Skeletal muscle cell (primary cell): ENCODE results near the gene NGB.

Experiments
- DNase-seq: peaks from one replicate; pipeline ENCODE4 v3.0.0-alpha.2; 2010; ENCODE audit warnings: low read depth
- H3K4me3 ChIP-seq: 2 replicates; pipeline ENCODE4 v1.5.1; 2011; ENCODE audit warnings: low read depth, mild to moderate bottlenecking, control low read depth, low read length, moderate library complexity

The NGB gene

DNA sequence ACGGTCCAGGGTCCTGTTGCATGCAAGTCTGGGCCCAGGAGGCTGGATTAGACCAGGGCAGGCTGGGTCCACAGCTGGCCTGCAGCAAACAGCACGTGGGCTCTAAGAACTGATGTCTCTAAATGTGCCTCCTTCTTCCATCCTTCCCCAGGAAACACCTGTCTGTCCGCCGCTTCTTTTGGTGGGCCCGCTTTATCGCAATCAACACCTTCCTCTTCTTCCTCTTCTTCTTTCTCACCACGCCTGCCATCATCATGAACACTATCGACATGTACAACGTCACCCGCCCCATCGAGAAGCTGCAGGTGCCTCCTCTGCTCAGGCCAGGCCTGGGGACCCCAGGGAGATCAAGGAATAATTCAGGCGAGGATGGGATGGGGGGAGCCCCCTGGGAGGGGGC is 28.3 kb downstream of the NGB start:
- no peak for DNase-seq
- H3K4me3 ChIP-seq = no peak overlapping the region

DNA sequence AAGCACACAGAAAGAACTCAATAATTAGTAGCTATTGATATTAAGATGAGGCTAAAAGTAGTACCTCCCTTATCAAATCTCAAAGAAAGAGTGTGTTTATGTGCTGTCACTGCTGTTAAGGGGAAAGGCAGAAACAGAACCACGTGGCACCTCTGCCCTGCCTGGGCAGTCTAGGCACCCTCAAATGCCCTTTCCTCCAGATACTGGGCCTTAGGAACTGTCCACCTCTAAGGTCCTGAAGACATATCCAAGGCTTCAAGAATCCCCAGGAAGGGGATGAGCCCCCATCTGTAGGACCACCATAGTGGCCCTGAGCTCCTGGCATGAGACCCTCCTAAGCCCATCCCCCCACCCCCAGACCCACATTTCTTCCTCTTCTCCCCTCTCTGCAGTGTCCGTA is 29.1 kb downstream of the NGB start:
- DNase-seq = no peak

DNA sequence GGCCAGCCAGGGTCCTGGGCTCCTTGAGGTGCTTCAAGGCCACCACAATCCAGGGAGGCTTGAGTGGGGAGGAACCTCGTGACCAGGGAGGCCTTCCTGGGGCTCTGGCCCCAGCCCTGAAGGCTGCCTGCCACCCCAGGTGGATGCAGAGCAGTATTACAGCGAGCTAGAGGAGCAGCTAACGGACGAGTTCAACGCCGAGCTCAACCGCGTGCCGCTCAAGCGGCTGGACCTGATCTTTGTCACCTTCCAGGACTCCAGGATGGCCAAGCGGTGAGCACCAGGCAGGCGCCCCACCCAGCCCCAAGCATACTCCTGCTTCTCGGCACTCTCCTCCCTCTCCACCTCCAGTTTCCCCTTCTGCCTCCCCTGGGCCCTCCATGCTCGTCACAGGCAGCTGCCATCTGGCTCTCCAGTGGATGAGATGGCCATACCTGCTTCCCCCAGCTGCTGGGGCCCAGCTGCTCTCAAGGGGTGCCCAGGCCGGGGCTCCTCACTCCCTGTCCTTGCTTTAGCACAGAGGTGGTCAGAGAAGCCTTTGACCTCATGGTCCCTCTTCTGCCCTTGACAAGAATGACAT is 30.6 kb downstream of the NGB start:
- no peak for DNase-seq
- no peak overlapping the region for H3K4me3 ChIP-seq

More for the DNA sequence above, 29.1 kb downstream of the NGB start:
- H3K4me3 ChIP-seq = no peak overlapping the region

DNA sequence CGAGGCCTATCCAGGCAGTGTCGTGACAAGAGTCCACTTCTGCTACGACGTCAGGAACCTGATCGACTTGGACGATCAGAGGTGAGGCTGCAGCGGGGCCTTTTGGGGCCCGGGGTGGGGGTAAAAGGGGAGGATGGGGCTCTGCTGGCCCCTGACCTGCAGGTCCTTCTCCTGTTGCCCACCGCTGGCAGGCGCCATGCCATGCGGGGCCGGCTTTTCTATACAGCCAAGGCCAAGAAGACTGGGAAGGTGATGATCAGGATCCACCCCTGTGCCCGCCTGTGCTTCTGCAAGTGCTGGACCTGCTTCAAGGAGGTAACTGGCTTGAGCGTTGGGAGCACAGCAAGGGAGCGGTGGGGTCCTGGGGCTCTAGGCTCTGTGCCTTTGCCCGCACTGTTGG is 31.6 kb downstream of the NGB start:
- no peak overlapping the region for H3K4me3 ChIP-seq
- DNase-seq = no peak

DNA sequence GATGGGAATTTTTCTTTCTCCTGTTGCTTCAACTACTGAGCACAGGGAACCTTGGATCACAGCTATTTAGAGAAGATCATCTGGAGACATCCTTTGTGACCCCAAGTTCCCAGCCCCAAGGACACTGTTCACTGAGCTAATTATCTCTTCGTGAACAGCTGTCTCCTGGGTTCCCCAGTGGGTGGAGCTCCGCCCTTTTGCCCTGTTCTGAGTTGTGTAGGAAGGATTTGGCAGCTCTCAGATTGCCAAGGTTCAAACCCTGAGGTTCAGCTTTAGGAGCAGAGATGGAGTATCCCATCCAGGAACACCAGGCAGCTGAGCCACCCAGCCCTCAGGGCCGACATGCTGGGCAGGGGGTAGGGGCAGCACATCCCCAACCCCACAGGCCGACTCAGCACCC is 32.0 kb downstream of the NGB start:
- H3K4me3 ChIP-seq = no peak overlapping the region

DNA sequence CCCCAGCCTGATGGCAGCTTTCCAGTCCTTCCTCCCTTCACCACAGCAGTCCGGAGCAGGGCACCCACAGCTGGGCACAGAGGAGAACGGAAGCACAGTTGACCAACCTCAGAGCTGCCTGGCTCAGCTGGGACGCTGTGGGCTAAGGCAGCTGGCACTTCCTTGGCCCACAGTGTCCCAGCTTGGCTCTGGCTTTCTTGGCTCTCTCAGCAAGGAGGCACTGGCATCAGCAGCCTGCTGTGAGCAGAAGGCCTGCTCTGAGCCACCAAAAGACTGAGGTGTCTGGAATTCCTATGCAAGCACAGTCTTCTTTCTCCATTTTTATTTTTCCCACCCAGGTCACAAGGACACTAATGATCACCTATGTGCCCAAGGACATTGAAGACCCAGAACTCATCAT is 32.6 kb downstream of the NGB start:
- no peak overlapping the region for H3K4me3 ChIP-seq
- DNase-seq = no peak

More for the DNA sequence above, 32.0 kb downstream of the NGB start:
- no peak for DNase-seq

DNA sequence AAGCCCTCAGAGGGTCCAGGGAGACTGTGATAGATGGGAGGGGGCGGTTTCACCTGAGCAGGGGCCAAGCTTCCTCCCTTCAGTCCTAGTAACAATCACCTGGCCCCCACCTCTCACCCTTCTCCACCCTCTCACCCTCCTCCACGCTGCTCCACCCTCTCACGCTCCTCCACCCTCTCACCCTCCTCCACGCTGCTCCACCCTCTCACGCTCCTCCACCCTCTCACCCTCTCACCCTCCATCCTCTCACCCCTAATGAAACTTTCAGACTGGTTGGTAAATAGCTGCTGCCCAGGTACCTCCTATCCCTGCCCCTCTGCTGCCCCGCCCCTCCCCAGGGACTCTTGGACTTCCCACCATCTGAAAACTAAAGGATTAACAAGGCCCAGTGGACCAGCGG is 34.2 kb downstream of the NGB start:
- DNase-seq = no peak
- no peak overlapping the region for H3K4me3 ChIP-seq

DNA sequence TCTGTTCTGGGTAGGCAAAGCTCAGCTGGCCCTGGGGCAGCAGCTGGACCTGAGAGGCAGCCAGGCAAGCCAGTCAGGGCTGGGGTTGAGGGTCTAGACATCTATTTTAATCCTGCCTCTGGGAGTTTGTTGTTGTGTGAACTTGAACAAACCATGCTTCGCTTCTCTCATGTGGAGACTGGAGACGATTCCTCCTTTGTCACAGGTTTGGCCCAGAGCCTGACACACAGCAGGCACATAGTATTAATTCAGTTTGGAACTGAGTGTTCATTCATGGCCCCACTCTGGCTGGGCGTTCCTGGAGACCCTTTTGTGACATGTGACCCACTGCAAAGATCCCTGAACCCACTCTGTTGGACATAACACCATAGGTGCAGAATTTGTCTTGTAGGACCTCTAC is 39.3 kb downstream of the NGB start:
- no peak for DNase-seq
- H3K4me3 ChIP-seq = no peak overlapping the region

DNA sequence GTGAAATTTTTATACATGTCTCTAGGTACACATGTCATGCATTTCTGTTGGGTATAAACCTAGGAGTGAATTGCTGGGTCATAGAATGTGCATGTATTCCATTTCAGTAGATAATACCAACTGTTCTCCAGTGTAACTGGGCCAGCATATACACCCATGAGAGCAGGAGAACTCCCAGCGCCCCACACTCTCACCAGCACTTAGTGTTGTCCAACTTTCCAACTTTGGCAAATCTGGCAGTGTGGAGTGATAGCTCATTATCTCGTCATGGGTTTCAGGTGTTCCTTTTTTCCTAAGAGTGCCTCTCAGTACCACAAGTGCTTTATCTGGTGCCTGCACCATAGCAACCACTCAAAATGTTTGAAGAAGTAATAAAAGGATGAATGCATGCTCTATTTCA is 40.1 kb downstream of the NGB start:
- no peak overlapping the region for H3K4me3 ChIP-seq
- DNase-seq = no peak

DNA sequence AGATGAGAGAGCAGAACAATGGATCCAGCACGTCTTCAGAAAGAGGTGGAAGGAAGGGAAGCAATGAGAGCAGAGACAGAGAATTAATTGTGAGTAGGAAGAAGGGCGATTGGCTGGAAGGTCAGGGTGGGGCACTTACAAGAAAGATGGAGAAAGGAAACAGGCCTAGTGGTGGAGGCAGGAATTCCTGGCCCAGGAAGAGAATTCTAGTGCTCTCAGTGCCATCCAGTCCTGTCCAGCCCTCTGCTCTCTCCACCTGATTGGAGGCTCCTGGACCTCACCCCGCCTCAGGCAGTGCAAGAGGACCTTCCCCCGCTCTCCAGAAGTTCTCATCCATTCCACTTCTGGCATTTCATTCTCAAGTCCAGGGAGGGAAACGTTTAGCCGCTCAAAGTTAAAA is 43.0 kb downstream of the NGB start:
- DNase-seq = no peak
- H3K4me3 ChIP-seq = no peak overlapping the region

DNA sequence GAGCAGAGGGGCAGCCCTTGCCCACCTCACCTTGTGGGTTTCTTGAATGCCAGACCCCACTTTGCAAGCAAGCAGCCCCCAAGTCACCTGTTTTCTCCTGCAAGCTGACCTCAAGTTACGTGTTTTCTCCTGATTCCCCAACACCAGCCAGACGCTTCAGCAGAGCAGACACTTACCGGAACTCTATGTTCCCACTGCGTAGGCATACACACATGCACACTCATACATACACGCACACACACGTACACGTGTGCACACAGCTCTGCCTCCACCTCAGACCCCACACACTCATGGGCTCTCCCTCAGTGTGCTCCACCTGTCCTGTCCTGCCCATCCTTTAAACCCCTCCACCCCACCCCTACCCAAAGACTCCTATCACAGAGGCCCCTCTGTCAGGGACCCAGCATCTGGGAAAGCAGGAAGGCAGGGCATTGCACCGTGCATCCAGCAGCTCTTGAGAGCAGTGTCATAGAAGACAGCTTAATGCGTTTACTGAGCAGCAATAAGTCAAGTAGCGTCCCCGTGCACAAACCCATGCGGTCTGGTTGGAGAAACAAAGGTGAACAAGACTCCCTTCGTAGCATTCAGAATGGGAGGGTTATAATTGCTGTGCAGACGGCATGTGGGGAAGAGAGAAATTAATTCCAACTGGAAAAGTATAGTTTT is 45.0 kb downstream of the NGB start:
- DNase-seq = no peak
- H3K4me3 ChIP-seq = no peak overlapping the region

DNA sequence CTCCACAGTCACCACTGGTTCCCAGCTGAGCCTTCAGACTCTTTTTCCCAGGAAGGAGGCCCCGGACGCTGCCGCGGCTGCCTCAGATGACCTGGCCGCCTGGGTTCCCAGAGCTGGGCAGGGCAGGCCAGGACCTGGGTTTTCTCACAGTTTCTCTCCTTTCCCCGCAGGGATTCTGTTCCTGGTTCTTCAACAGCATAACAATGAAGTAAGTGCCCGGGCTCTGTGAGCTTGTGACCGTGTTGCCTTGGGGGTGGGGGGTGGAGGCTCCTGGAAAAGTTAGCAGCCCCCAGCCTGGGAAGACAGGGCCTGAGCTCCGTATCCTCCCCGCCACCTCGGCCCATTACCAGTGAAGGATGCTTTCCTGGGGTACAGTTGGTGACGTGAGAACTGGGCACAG is 45.8 kb downstream of the NGB start:
- H3K4me3 ChIP-seq = no peak overlapping the region
- no peak for DNase-seq

DNA sequence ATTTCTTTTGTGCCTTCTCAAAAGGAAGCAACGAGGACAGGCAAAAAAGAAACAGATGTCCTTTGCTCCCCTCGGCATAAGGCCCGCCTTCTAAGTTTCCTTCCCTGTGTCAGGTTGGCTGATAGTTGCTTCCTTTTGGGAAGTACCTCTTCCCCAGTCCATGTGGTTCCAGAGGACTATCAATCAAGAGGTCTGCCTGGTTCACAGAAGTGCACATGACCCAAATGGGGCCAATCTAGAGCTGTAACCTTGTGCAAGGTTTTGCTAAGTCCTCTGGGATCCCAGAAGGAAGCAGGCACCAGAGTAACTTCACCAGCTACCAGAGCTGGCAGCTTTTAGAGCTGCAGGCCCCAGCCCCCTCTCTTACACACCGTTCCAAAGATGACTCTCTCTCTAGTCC is 46.8 kb downstream of the NGB start:
- no peak overlapping the region for H3K4me3 ChIP-seq
- DNase-seq = no peak

DNA sequence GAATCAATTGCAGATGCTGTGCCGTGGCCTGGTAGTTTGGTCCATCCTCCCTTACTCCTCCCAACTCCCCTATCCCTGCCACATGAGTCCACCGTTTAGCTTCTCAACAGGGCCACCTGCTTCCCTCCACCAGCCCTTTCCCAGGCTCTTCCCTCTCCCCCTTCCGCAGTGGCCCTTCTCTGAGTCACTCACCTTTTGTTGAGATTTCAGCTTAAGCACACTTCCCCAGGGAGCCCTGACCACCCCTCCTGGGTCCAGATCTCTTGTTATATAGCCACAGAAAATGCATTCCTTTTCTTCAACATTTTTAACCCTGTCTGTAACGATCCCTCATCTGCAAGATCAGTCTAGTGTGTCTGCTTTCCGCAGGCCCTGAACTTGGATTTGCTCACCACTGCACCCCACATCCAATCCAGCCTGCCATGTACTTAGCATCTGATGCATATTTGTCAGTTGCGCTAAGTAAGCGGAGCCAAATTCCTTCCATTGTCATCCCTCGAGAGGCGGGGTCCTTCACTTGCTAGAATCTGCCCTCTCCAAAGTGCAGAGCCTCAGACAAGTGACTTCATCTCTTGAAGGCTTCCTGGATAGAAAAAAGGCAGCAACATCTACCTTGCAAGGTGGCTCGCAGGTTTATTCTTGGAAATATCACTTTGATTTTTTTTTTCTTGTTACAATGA is 48.3 kb downstream of the NGB start:
- no peak overlapping the region for H3K4me3 ChIP-seq
- no peak for DNase-seq

DNA sequence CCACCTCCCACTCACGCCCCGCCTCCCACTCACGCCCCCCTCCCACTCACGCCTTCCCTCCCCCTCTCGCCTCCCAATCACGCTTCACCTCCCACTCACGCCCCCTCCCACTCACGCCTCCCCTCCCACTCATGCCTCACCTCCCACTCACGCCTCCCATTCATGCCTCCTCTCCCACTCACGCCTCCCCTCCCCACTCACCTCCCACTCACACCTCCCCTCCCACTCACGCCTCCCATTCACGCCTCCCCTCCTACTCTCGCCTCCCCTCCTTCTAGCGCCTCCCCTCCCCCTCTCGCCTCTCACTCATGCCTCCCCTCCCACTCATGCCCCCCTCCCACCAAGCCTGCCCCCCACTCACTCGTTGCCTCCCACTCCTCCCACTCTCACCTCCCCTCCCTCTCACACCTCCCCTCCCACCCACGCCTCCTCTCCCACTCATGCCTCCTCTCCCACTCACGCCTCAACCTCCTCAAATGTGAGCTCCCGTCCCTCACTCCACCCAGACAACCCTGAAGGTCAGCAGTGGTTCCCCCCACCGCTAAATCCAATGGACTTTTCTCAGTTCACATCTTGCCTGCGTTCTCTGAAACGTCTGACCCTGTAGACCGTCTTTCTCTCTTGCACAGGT is 49.6 kb downstream of the NGB start:
- H3K4me3 ChIP-seq = no peak overlapping the region
- DNase-seq = no peak

DNA sequence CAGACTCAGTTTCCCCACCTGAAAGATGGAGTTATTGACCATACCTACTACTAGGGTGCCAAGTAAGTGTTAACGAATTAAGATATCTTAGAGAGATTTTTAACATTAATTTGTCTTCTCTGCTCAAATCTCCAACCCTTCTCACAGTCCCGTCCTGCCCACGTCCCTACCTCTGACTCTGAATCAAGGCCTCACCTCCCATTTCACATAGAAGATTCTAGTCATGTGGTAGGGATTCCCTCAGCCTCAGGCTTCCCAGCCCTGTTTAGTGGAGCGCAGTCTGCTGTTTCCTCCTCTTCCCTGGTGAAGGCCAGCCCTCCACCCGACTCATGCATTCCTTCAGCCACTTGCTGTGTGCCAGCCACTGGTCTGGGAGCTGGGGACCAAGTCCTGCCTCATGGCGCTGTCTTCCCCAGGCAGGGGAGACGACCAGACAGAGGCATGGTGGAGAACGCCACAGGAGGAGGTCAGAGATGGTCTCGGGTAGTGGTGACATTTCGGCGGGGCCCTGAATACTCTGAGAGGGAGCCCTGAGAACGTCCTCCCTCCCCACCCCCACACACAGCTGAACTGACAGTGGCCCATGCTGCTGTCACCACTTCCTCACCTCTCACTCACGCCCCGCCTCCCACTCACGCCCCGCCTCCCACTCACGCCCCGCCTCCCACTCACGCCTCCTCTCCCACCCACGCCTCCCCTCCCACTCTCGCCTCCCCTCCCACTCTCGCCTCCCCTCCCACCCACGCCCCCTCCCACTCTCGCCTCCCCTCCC is 50.6 kb downstream of the NGB start:
- no peak for DNase-seq
- no peak overlapping the region for H3K4me3 ChIP-seq

DNA sequence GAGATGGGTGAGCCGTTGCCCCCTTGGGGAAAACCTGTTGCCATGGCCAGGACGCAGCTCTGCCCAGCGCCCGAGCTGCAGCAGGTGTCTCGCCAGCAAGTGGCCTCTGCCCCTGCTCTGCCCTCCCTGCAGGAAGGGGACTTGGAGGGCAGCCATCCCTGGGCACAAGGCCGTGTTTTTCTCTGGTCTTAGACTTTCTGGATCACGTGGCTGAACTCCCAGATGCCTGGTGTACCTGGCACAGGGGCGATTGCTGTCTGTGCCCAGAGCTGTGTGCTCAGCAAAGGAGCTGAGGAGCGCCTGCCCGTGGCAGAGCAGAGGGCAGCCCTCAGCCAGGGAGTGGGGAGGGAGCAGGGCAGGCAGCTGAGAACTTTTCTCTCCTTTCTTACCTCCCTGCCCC is 51.4 kb downstream of the NGB start:
- H3K4me3 ChIP-seq = no peak overlapping the region
- DNase-seq = no peak

DNA sequence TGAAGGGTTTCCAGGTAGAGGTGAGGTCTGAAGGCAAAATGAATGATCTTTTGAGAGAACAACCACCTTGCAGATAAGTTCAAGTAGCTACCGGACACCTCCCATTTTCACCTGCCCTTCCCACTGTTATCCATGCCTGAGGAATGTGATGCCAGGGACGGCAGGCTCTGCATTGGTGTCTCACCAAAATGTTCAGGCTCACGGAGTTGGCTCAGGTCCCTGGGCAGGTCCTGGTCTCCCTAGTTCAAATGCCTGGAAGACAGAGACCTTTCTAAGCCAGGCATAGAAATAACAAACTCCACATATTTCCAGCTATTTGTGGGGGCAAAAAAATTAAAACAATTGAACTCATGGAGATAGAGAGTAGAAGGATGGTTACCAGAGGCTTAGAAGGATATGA is 53.5 kb downstream of the NGB start:
- DNase-seq = no peak
- no peak overlapping the region for H3K4me3 ChIP-seq
